ENCODE results near the gene MYBPH. TPM values are rescaled to one million over a fixed set of nuclear protein-coding genes. Genes with fewer than 3 reads are reported as not detected.

Gene MYBPH
- total and polyA plus RNA-seq, 2 experiments from 2014 or later: not detected

DNA sequence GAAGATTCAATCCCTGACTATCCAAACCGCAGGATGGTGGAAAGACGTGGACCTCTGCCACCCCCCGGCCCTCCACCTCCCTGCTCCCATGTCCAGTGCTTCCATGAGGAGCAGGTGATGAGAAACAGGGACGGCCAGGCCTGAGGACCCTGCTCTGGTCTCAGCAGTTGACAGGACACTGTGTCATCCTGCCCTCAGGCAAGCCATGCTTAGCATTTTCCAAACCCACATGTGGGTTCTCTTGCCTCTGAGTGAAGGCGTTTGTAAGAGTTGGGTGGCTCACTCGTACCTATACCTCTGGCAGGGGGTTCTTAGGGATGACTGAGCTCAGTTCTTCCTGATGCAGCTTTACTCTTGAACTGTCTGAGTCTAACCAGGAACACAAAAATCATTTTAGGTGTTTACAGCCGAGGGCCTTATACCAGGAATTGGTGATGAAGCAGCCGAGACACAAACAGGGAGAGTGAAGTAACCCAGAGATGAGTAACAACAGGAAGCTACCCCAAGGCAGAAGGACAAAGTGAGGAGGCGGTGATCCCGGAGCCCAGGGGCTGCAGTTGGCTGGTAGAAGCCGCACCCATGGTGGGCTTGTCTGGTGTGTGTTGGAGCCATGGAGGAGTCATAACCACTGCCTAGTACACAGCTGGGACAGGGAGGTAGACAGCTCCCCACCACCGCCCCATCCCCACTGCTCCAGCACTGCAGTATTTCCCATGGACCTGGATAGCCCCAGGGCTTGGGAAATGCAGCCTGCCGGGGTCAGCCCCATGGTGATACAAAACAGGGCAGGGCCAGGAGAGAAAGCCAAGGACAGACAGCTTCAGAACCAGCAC, 21.4 kb downstream of the MYBPH start:
- TF ChIP-seq, protein P1, sequence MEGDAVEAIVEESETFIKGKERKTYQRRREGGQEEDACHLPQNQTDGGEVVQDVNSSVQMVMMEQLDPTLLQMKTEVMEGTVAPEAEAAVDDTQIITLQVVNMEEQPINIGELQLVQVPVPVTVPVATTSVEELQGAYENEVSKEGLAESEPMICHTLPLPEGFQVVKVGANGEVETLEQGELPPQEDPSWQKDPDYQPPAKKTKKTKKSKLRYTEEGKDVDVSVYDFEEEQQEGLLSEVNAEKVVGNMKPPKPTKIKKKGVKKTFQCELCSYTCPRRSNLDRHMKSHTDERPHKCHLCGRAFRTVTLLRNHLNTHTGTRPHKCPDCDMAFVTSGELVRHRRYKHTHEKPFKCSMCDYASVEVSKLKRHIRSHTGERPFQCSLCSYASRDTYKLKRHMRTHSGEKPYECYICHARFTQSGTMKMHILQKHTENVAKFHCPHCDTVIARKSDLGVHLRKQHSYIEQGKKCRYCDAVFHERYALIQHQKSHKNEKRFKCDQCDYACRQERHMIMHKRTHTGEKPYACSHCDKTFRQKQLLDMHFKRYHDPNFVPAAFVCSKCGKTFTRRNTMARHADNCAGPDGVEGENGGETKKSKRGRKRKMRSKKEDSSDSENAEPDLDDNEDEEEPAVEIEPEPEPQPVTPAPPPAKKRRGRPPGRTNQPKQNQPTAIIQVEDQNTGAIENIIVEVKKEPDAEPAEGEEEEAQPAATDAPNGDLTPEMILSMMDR (conservative IDR thresholded peaks at IDR 0.05; ENCODE audit: low read depth in 2 of 2): no peak
- TF ChIP-seq POLR2AphosphoS5 (IDR thresholded peaks at IDR 0.05; ENCODE audit: low read depth) (no peak), ZNF331 (CRISPR knock-in tag; IDR thresholded peaks at IDR 0.05; ENCODE audit: low read depth) (no peak), ZNF462 (CRISPR knock-in tag; IDR thresholded peaks at IDR 0.05) (no peak), EZH2phosphoT487 (IDR thresholded peaks at IDR 0.05; ENCODE audit: unreplicated experiment) (no peak), CREB1 (CRISPR knock-in tag; IDR thresholded peaks at IDR 0.05; ENCODE audit: low read depth) (no peak), STAT1 (IDR thresholded peaks at IDR 0.05; ENCODE audit: unreplicated experiment) (no peak), NANOG (IDR thresholded peaks at IDR 0.05; ENCODE audit: borderline replicate concordance) (no peak), JUNB (IDR thresholded peaks at IDR 0.05; ENCODE audit: unreplicated experiment) (no peak), EZH2 (IDR thresholded peaks at IDR 0.05; ENCODE audit: low read depth, unreplicated experiment) (no peak), ZNF114 (CRISPR knock-in tag; IDR thresholded peaks at IDR 0.05) (no peak)
- TF ChIP-seq, protein P2, sequence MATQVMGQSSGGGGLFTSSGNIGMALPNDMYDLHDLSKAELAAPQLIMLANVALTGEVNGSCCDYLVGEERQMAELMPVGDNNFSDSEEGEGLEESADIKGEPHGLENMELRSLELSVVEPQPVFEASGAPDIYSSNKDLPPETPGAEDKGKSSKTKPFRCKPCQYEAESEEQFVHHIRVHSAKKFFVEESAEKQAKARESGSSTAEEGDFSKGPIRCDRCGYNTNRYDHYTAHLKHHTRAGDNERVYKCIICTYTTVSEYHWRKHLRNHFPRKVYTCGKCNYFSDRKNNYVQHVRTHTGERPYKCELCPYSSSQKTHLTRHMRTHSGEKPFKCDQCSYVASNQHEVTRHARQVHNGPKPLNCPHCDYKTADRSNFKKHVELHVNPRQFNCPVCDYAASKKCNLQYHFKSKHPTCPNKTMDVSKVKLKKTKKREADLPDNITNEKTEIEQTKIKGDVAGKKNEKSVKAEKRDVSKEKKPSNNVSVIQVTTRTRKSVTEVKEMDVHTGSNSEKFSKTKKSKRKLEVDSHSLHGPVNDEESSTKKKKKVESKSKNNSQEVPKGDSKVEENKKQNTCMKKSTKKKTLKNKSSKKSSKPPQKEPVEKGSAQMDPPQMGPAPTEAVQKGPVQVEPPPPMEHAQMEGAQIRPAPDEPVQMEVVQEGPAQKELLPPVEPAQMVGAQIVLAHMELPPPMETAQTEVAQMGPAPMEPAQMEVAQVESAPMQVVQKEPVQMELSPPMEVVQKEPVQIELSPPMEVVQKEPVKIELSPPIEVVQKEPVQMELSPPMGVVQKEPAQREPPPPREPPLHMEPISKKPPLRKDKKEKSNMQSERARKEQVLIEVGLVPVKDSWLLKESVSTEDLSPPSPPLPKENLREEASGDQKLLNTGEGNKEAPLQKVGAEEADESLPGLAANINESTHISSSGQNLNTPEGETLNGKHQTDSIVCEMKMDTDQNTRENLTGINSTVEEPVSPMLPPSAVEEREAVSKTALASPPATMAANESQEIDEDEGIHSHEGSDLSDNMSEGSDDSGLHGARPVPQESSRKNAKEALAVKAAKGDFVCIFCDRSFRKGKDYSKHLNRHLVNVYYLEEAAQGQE (IDR thresholded peaks at IDR 0.05; ENCODE audit: unreplicated experiment): no peak
- TF ChIP-seq, protein P3, sequence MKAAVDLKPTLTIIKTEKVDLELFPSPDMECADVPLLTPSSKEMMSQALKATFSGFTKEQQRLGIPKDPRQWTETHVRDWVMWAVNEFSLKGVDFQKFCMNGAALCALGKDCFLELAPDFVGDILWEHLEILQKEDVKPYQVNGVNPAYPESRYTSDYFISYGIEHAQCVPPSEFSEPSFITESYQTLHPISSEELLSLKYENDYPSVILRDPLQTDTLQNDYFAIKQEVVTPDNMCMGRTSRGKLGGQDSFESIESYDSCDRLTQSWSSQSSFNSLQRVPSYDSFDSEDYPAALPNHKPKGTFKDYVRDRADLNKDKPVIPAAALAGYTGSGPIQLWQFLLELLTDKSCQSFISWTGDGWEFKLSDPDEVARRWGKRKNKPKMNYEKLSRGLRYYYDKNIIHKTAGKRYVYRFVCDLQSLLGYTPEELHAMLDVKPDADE (IDR thresholded peaks at IDR 0.05): no peak
- Histone ChIP-seq H3K4me3 (no peak overlapping the region), H2AFZ (no peak overlapping the region), H4K20me1 (replicated peaks; ENCODE audit: insufficient read depth) (no peaks in the 10 kb centered on the region), H3K27me3 (ENCODE audit: insufficient read depth) (no peaks in the 10 kb centered on the region), H3K36me3 (ENCODE audit: insufficient read depth) (no peaks in the 10 kb centered on the region), H3K79me2 (replicated peaks; ENCODE audit: insufficient read depth) (no peaks in the 10 kb centered on the region), H3K9me2 (ENCODE audit: insufficient read depth) (no peaks in the 10 kb centered on the region), H3K27ac (ENCODE audit: low read depth) (no peak overlapping the region), H3K4me2 (no peak overlapping the region), H3F3A (replicated peaks; ENCODE audit: low read depth) (no peaks in the 10 kb centered on the region), H3K4me1 (ENCODE audit: insufficient read depth) (peaks cover 27% of the 10 kb centered on the region)
- Mint-ChIP-seq H3K9me3 (peaks cover 9% of the 10 kb centered on the region; the same call in 1 of the 3 replicates), H3K27ac (no peak overlapping the region), H3K4me1 (peaks cover 49% of the 10 kb centered on the region), H3K4me3 (no peak overlapping the region), H3K36me3 (ENCODE audit: low read depth) (peaks cover 2% of the 10 kb centered on the region; the same call in 1 of the 3 replicates), H3K27me3 (ENCODE audit: insufficient read depth, low read depth, poor library complexity) (peaks cover 10% of the 10 kb centered on the region)
- ATAC-seq (no peak), DNase-seq (ENCODE audit: low spot score) (no peak)
